ENCODE data around the gene CRACR2B.

GRCh38 chr11:829847-830294, 2.2 kb downstream of the CRACR2B start:
- no peak for TF ChIP-seq POLR2A (IDR thresholded peaks at IDR 0.05)
- no peak for TF ChIP-seq CTCF (IDR thresholded peaks at IDR 0.05)

Measured in uterus (tissue), 2 donors.